SIG-M5 treated with dmso at 0.1 percent for 504 hours (cell line): ENCODE measurements around the gene FGF14.
A peak's percentile ranks its signal among the peaks of the same experiment; 100 is the strongest.

Experiments
- DNase-seq: peaks from one replicate; lab custom pipeline; 2025; ENCODE audit not compliant: unreplicated experiment; lab: John Stamatoyannopoulos, UW

Gene FGF14

DNA sequence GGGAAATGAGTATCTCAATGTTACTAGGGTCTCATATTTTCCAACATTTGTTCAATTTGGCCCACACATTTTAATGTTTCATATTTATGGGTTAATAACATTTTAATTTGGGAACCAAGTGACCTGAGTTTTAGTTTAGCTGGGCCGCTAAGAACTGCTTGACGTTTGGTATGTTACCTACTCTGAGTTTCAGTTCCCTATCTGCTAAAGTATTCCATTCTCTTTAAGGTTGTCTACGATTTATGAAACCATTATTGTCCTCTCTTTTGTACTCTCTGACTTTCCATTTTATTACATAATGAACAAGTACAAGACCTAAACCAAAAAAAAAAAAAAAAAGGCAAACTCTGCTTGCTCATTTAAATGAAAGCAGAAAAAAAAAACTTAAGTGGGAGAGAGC, 89.9 kb downstream of the FGF14 start:
- peak; percentile 8 for DNase-seq

DNA sequence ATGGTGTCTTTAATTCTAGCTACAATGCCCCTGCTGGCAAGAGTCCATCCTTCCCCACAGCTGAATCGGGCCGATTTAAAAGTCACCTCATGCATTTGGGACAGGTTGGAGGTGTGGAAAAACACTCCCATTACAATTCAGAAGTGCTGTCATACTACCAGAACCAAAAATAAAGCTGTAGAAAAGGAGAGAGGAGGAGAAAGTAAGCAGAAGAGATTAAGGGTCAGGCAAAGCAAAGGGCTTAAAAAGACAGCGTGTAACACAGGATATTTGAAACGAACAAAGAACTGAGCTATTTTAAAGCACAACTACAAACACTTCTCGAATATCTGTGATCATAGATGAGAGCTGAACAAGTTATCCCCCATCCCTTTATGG, 90.4 kb downstream of the FGF14 start:
- DNase-seq, result no peak

DNA sequence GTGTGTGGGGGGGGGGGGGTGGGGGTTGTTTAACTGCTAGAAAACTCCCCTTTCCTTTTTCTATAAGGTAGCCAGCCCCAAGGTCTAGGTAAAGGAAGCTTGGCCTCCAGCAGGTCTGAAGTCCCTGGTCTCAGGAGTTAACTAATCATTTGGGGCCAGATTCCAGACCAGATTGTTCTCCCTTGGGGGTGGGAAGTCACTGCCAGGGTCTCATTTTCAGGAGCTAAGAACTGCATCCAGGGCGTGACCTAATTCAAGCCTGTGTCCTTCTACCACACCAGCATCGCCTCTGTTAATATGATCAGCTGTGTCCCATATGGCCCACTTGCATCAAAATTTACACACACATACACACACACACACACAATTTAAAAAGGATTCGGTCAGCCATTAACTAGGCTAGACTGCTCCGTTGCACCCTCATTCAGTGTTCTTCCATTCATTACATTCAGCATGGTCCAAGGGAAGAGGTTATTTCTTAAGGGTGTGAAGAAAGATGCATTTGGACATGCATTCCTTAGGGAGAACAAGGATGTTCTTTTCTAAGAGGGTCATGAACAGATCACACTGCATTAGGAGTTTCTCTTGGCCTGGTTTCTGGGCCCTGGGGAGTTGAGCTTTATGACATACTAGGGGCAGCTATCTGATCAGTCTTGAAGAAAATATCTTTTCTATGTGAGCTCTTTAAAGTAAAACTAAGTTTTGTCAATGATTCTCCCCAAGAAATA, 91.0 kb downstream of the FGF14 start:
- no peak for DNase-seq

DNA sequence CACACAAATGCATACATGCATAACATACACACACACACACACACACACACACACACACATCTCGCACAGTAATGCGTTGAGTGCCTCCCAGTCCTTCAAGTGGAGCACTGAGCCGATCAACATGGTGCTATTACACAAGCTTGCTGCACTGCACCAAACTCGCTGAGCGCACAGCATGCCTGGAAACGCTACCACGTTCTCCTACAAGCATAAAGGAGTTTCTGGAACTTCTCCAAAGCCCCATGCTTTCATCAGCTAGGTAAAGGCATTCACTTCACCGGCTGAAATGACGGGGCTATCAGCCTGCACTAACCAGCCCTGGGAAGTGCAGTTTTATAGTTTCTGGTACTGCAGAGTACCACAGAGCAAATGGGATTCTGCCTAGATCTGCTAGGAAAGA, 92.7 kb downstream of the FGF14 start:
- no peak for DNase-seq

DNA sequence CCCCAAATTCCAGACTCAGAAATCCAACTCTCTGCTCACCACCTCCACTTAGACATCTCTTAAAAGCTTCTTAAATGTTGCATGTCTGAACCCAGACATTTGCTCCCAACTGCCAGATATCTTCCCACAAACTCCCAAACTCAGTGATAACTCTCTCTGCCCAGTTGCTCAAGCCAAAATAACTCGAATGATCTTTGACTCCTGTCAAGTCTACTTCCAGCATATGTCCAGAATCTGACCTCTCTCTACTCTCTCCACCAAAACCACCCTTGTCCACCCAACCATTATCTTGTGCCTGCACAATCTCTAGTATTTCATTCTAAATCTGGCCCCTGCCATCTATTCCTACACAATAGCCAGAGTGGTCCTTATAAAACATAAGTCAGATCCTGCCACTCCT, 99.3 kb downstream of the FGF14 start:
- no peak for DNase-seq

DNA sequence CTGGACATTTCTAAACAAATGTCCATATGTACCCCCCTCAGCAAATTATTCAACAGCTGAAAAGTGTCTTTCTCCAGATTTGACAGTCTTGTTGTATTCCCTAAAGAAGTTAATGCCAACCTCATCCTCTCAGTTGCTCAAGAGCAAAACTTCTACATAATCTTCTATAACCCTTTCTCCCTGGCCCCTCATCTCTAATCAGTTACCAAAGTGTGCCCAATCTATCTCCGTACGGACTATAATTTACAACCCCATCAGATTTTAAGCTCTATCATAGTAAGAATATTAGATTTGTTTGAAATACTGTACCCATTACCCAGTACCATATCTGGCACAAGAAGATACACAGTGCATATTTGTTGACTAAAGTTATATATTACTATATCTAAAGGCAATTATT, 101.5 kb downstream of the FGF14 start:
- no peak for DNase-seq

DNA sequence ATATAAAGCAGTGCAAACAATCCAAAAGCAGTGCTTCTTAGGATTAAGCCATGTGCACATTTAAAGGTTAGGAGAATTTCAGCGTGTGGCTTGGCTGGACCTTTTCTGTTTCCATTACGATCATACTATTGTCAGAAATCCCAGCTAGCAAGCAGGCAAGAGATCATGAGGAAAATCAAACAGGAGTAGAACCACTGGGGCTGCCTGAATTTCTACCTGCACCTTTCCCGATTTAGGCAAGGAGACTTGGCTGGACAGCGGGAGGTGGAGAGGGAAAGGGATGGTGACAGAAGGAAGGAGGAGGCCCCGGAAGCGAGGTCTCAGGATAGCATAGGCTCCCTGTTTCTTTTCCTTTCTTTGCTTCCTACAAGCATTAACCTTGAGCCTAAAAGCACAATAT, 102.5 kb downstream of the FGF14 start:
- no peak for DNase-seq

DNA sequence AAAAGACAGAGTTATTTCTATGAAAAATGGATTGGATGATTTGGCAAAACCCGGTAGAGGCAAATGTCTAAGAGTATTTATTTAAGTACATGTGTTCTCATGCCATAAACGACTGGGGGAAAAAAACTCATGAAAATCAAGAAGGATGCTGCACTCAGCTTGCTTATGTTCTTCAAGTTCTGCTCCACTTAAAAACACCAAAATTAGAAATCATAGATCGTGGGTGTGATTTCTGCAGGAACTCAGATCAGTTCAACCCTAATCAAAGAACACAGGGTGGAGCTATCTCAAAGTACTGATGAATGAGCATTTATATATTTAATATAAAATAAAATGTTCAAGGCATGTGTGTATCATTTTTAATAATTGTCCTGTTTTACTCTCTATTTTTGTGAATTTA, 103.8 kb downstream of the FGF14 start:
- DNase-seq, result no peak

DNA sequence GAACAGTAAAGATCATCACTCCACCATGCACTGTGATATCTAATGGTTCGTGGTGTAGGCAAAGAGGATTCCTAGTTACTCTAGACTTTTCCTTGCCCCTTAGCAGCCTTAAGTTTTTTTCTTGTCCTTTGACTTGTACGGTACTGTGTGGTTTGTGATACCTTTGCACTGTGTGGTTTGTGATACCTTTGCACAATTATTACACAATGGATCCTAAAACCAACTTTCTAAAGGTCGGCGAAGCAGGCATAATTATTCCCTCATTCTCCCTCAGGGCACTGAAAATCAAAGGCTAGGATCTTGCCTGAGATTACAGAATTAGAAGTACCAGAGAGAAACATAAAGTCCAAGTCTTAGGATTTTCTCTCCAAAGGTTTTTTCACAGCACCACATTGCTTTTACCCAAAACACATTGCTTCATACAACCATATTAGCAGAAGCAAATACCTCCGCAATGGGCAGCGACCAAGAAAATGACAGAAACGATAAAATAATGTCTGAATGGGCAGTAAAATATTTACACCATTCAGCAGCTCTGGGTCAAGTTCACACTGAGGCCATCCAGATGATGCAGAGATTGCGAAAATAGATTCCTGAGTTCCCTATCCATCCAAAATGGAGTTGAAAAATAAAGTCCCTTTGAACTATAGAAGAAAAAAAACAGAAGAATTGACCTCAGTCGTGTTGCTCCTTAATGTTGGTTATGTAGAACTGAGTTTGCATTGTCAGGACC, 106.4 kb downstream of the FGF14 start:
- DNase-seq, result no peak

DNA sequence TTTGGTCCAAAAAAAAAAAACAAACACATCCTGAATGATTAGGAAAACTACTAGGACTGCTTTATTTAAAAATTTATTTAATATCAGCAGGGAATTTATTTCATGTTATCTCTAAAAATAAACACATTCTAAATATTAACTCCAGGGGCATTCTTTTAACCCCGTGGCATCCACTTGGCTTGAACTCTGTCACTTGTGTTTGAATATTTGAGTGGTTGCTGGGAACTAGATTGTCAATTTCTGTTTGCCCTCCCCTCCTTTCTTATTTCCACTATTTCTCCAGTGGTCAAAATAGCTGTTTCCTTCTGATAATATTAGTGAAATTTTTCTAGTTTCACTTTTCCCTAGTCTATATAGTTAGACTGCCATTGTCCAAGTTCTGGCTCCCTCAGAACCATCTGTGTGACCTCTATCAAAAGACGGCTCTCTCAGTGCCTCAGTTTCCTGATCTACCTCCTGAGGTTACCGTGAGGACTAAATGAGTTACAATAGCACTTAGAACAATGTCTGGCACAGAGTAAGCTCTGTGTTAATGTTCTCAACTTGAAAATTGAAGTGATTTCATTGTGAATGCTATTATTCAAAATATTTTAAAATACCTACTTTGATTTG, 107.3 kb downstream of the FGF14 start:
- no peak for DNase-seq

DNA sequence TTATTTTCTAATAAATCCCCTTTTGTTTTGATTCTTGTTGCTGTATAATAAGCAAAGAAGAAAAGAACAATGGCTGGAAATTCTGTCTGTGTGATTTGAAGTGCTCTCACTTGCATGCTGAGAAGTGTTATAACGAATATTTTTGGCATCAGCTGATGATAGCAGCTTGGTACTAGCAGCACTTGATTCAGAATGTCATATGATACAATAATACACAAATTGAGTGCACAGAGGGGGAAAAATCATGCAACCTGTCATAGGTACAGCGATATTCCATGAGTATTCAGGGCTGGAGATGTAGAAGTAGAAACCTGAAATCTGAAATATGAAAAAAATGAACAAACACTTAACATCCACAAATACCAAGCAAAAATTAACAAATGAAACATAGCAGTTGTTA, 108.1 kb downstream of the FGF14 start:
- no peak for DNase-seq

DNA sequence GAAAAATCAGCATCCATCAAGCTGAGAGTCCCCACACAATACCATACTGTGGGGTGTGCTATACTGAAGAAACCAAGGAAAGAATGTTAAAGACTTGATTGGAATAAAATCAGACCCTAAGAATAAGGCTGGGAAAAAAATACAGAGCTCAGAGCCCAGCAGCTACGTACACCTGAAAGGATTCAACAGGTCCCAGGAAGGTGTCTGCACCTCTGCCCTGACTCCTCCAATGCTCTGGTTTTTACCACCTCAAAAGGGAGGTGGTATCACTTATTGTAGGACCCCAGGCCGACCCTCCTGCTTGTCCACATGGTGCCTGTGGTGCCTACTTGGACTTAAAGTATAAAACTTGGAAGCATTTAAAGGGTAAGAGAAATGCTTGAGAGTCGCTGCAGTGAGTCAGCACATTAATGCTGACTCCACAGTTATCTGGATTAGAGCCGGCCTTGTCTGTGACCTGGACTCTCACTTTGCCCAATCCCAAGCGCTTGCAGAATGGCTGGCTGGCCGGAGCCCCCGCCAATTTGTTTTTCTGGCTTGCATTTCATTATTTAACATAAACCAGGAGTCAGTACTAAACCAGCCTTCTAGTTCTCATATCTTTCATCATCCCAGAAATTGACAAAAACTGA, 110.1 kb downstream of the FGF14 start:
- no peak for DNase-seq

DNA sequence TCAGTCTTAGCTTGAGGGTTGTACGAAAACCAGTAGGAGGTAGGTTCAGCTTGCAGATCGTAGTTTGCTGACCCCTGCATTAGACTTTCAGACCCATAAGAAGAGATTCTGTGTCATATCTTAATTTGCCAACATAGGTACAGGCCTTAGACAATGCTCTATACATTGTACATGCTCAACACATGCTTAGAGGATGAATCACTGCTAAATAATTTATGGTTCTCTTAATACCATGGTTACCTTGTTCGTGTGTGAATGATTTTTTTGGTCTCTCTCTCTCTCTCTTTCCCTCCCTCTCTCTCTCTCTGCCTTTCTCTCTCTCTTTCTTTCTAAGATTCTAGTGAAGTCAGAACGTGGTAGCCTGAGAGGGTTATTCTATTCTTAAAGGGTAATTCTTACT, 112.2 kb downstream of the FGF14 start:
- no peak for DNase-seq

DNA sequence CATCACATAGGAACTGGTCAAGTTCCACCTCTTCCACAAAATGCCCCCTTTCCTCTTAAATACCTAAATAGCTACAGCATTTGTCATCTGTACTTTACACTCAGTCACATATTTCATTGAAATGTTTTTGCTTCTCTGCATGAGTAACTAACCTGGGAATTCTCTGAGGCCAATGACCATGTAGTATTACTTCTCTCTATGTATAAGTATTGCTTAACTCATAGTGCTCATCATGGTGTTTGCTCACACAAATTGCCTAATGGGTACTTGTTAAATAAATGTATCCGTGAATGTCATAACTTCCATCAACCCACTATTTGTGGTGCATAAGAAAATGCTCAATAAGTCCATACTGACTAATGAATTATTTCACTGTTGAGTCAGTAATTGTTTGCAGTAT, 115.5 kb downstream of the FGF14 start:
- DNase-seq, result no peak

DNA sequence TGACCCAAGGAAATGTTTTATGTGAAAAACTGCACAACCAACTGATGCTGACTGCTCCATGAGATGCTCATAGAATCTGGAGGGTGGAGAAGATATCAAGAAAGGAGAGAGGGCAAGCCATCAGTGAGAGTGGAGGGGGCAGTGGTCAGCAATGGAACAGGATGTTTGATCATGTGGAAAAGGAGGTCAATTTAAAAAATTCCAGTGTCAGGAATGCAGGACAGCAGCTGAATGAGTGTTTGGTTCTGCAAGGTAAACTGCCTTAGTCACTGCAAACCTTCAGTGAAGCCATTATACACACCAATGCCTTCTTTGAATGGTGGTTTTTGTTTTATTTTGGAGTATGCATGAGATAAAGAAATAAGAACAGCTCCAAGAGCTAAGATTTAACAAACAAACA, 121.5 kb downstream of the FGF14 start:
- no peak for DNase-seq

DNA sequence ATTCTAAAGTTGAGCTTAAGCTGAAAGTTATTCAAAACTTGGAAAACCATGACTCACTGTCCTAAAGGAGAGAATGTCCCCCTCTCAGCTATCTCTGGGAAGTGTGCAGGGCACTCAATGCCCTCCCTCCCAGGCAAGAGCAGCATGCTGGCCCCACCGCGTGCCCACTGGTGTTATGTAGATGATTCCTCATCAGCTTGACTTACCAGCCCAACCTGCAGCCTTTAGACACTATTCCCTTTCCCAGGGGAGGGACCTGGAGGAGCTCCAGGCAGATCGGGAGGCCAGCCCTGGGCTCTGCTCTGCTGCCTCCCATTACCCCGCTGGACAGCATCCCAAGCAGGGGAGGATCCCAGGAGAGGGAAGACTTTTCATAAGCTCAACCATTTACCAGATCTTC, 124.6 kb downstream of the FGF14 start:
- DNase-seq, result no peak

DNA sequence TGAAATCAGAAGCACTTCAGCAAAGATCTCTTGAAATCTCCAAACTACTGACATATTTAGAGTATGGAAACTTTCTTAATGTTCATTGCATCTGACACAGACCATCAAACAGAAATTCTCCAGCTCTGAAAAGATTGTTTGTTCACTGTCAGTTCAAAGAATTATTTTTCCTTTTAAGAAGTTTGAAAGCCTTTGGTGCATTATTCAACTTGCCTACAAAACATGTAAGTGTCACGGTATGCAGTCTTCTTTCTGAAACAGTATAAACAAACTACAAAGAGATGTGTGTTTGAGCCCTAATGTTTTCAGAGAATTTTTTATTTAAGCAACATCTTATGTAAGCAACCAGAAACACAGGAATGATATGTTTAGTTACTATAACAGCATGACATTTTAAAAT, 125.4 kb downstream of the FGF14 start:
- DNase-seq, result no peak

DNA sequence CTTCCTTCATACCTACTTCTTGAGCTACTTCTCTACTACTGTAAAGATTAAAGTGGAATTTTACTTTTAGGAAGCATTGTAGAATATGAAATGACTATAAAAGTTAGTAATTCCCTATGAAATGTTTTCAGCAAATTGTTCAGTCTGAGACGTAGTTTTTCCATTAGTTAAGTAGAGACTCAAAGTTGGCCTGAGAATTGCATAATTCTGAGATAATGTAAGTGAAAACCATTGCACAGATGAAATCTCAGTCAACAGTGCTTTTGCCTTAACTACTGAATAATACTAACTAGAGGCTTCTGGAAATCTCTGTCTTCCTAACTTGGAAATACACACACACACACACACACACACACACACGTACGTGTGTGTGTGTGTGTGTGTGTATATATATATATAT, 125.9 kb downstream of the FGF14 start:
- DNase-seq, result no peak

DNA sequence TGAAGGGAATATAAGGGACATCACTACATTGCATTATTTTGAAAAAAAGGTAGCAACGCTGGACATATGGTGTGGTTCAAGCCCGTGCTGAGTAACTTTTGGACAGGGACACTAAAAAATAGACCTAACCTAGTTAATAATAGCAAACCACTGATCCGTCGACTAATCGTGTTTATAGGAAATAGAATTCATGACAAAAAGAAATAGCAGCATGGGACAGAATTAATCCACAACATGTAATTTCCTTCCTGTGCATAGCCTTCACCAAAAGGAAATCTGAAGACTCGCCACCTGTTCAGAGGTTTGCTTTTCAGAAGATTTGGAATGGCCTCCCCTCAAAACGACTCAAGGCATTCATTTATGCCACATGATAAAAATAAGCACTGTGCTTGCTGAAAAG, 128.7 kb downstream of the FGF14 start:
- DNase-seq, result no peak

DNA sequence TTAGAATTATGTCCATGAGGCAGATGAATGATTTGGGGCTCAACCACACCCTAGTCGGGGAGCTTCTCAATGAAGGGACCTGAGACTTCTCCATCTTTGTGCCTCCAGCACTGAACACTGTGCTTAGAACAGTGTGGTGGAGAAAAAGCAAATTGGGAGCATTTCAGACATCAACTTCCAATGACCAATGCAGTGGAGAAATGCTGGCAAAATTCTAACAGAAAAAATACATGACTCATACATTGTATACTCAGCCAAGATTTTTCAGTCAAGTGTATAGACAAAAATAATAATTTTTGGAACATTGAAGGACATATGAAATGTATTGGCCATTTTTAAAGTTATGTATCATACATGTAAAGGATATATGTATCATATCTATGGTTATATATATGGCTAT, 134.7 kb downstream of the FGF14 start:
- no peak for DNase-seq

DNA sequence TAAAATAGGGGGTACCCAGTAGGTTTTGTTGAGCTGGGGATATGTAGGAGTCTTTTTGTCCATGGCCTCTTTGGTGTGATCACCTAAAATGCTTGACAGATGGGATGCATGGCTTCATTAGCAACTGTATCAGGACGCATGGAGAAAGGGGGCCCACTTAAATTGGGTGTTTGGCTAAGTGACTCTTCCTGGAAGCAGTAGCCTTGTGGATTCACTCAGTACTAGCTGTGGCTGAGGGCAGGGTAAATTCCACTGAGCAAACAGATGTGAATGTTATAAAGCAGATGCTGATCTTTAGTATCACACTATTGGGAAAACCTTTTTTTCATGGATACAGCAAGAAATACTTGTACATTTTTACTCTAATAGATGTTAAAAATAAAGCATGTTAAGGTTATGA, 140.0 kb downstream of the FGF14 start:
- DNase-seq, result no peak

DNA sequence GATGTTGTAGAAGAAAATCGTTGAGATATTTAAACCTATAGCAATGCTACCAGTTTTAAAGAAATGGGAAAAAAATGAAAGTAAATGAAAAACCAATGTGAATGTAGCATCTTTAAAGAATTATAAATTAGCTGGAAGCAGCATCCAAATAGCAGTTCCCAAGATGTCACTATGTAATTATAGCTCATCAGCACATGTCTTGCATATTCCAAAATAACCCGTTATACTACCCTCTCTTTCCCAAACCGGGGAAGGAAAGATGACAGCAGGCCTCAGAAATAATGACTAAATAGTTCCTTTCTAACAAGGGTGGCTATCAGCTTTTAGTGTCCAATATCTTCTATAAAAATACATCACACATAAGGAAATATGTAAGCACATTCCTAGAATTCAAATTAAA, 140.5 kb downstream of the FGF14 start:
- no peak for DNase-seq
